Adrenal gland (tissue), 12 donors: ENCODE measurements around the gene MAGI2. TPM values are rescaled to one million over a fixed set of nuclear protein-coding genes. Genes with fewer than 3 reads are reported as not detected.

Experiments used
- DNase-seq, 7 donors: peaks; one replicate each; pipeline ENCODE4 v3.0.0-alpha.2; 2019 to 2020
- H3K27ac ChIP-seq, 5 donors: fragments of 200-600 bp; sonication (generic) in 4 of 5; 1 replicate in 3 of 5; 2 replicates in 2 of 5; pipeline versions ENCODE4 v1.5.1 to v1.8.0; 2016 to 2020; ENCODE audit warnings: mild to moderate bottlenecking in 1 of 5
- H3K27me3 ChIP-seq: fragments of 200-600 bp; 2 replicates; pipeline ENCODE4 v1.8.0; 2021
- H3K36me3 ChIP-seq, 2 donors: fragments of 200-600 bp; replicated peaks in 1 of 2; 1 replicate in 1 of 2; 2 replicates in 1 of 2; pipeline versions ENCODE4 v1.5.1 to v1.8.0; 2018 to 2022
- H3K4me1 ChIP-seq, 2 donors: fragments of 200-600 bp; replicated peaks in 1 of 2; 1 replicate in 1 of 2; 2 replicates in 1 of 2; pipeline versions ENCODE4 v1.5.1 to v1.8.0; 2018 to 2021
- H3K4me3 ChIP-seq, 4 donors: fragments of 200-600 bp; sonication (generic) in 3 of 4; one replicate each; pipeline ENCODE4 v1.5.1; 2016 to 2018
- H3K9me3 ChIP-seq, 3 donors: fragments of 200-600 bp; sonication (generic) in 1 of 3; replicated peaks in 1 of 3; 1 replicate in 2 of 3; 2 replicates in 1 of 3; pipeline versions ENCODE4 v1.5.1 to v1.8.0; 2016 to 2021
- POLR2A ChIP-seq, 2 donors: fragments of 450-650 bp; IDR thresholded peaks; one replicate each; pipeline ENCODE4 v1.6.1; 2017; ENCODE audit warnings: antibody characterized with exemption in 2 of 2, mild to moderate bottlenecking in 2 of 2, moderate library complexity in 1 of 2
- WGBS, 4 donors: extraction: QIAGEN DNeasy Blood & Tissue Kit in 2 of 4; methylation state at CpG; one replicate each; pipeline versions ENCODE4 v1.1.5 to v1.1.7; 2013 to 2017; 5-methylcytosine and 5-hydroxymethylcytosine counted together
- intact Hi-C, 2 donors: fragments of 100-400 bp; cut with DNase I; formaldehyde crosslinking; loops; one replicate each; pipeline versions ENCODE4 v1.14.1 to v1.15.0; 2022 to 2023
- polyA plus RNA-seq, 3 donors: library from polyadenylated mRNA; stranded (reverse); fragments of 200-250 nt in 2 of 3; fragments of 350-450 nt in 1 of 3; fragmentation: Illumina TruSeq in 1 of 3; extraction: RNeasy Lipid Tissue Mini Kit (QIAGEN cat#74804) in 1 of 3; gene quantifications; one replicate each; pipeline ENCODE4 v1.2.3, GENCODE V29; 2013 to 2014
- total RNA-seq, 9 donors: library from RNA; depleted of rRNA in 4 of 9; stranded (reverse); fragments of >200 nt in 4 of 9; fragments of 120-200 nt in 1 of 9; fragmentation: NEBNext Ultra II Directional in 1 of 9; extraction: Animal tissue kit (Norgen Biotek cat#: 25700) in 1 of 9; gene quantifications; one replicate each; pipeline versions ENCODE4 v1.1.0 to v1.2.4, GENCODE V29; 2013 to 2023
- TF ChIP-seq, protein P1 (sequence below), 6 experiments: fragments of 450-650 bp in 4 of 6; fragments of 200-600 bp in 2 of 6; sonication (generic) in 1 of 6; IDR thresholded peaks; 1 replicate in 5 of 6; 2 replicates in 1 of 6; pipeline versions ENCODE4 v1.5.1 to v1.8.0; 2016 to 2021; ENCODE audit warnings: antibody characterized with exemption in 6 of 6, mild to moderate bottlenecking in 2 of 6, moderate library complexity in 1 of 6
- donor health status: healthy with polysubstance abuse.
- donor health status: Bipolar disorder and iron deficiency.
- donor health status: DM: yes; HTN: yes; CAD: no.
- donor health status: DM: no; HTN: no; CAD: no.
- donor health status: DM: no; HTN: no; CAD: no.
- donor health status: DM: yes; HTN: yes; CAD: no.

The MAGI2 gene
- total and polyA plus RNA-seq, 12 donors, result 3.2 to 37.1 (median 17.1) TPM

- no peaks in the 10 kb centered on the region for H3K9me3 ChIP-seq
- no peaks in the 10 kb centered on the region for H3K36me3 ChIP-seq
- H3K27ac ChIP-seq, result no peak overlapping the region
- no peaks in the 10 kb centered on the region for H3K4me1 ChIP-seq
- no peak for DNase-seq
- intact Hi-C loops, result no loop called here
- 70 to 81% (median 78%) methylated on average over 5 of the region's 5 CpGs for WGBS, 4 donors
- no peak overlapping the region for H3K4me3 ChIP-seq
- TF ChIP-seq, protein P1, sequence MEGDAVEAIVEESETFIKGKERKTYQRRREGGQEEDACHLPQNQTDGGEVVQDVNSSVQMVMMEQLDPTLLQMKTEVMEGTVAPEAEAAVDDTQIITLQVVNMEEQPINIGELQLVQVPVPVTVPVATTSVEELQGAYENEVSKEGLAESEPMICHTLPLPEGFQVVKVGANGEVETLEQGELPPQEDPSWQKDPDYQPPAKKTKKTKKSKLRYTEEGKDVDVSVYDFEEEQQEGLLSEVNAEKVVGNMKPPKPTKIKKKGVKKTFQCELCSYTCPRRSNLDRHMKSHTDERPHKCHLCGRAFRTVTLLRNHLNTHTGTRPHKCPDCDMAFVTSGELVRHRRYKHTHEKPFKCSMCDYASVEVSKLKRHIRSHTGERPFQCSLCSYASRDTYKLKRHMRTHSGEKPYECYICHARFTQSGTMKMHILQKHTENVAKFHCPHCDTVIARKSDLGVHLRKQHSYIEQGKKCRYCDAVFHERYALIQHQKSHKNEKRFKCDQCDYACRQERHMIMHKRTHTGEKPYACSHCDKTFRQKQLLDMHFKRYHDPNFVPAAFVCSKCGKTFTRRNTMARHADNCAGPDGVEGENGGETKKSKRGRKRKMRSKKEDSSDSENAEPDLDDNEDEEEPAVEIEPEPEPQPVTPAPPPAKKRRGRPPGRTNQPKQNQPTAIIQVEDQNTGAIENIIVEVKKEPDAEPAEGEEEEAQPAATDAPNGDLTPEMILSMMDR (IDR thresholded peaks at IDR 0.05), result no peak
- TF ChIP-seq POLR2A (IDR thresholded peaks at IDR 0.05), result no peak
- H3K27me3 ChIP-seq, result no peaks in the 10 kb centered on the region
These were observed 115.8 kb downstream of the MAGI2 start for GRCh38 chr7:79337717-79338116.

GRCh38 chr7:79334841-79335240 is 118.6 kb downstream of the MAGI2 start:
- Histone ChIP-seq H3K4me1 (no peaks in the 10 kb centered on the region), H3K4me3 (no peak overlapping the region), H3K27ac (no peak overlapping the region), H3K9me3 (no peaks in the 10 kb centered on the region), H3K27me3 (no peaks in the 10 kb centered on the region), H3K36me3 (no peaks in the 10 kb centered on the region)
- WGBS, 4 donors, result 86 to 93% (median 88%) methylated on average over 2 of the region's 2 CpGs
- TF ChIP-seq, protein P1 (IDR thresholded peaks at IDR 0.05), result no peak
- no peak for TF ChIP-seq POLR2A (IDR thresholded peaks at IDR 0.05)
- intact Hi-C loops, result no loop called here
- DNase-seq, result no peak

- Histone ChIP-seq H3K36me3 (no peaks in the 10 kb centered on the region), H3K9me3 (no peaks in the 10 kb centered on the region), H3K27me3 (no peaks in the 10 kb centered on the region), H3K4me3 (no peak overlapping the region), H3K4me1 (no peaks in the 10 kb centered on the region), H3K27ac (no peak overlapping the region)
- DNase-seq, result no peak
- TF ChIP-seq, protein P1 (IDR thresholded peaks at IDR 0.05), result no peak
- no peak for TF ChIP-seq POLR2A (IDR thresholded peaks at IDR 0.05)
- intact Hi-C loops, result no loop called here
These were observed 119.1 kb downstream of the MAGI2 start for GRCh38 chr7:79334334-79334733.

DNA sequence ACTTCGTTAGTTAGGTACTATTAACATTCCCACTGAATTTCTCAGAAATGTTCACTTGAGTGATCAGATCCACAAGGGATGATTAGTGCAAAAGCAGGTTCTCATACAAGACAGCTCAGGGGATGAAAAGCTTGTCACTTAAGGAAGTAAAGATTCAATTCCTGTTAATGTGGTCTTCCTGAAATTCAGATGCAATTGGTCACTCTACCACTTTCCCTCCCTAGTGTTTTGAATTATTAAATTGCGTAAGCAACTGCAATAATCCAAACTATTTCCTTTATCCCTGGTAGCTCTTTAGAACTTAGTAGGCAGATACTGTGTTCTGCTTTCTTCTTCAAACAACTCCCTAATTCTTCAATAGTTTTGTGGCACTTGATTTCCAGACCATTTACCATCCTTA is 121.4 kb downstream of the MAGI2 start:
- Histone ChIP-seq H3K9me3 (no peaks in the 10 kb centered on the region), H3K4me3 (no peak overlapping the region), H3K4me1 (no peaks in the 10 kb centered on the region), H3K27ac (no peak overlapping the region), H3K36me3 (no peaks in the 10 kb centered on the region), H3K27me3 (no peaks in the 10 kb centered on the region)
- TF ChIP-seq, protein P1 (IDR thresholded peaks at IDR 0.05), result no peak
- TF ChIP-seq POLR2A (IDR thresholded peaks at IDR 0.05), result no peak
- 0 to 67% (median 43%) methylated on average over 2 of the region's 2 CpGs for WGBS, 4 donors
- intact Hi-C loops, result no loop called here
- no peak for DNase-seq
